HG03558 (cell line): ENCODE measurements around the gene ABLIM2.

Experiments
- ATAC-seq: cut with Tn5 transposase; IDR thresholded peaks from one replicate; pipeline ENCODE4 v1.9.1; 2021; ENCODE audit warnings: moderate number of reproducible peaks; ENCODE audit not compliant: unreplicated experiment; ENCODE audit errors: extremely low read depth

ABLIM2 gene

GRCh38 chr4:7974425-7974824 lies 184.2 kb downstream of the ABLIM2 start:
- ATAC-seq = no peak

- no peak for ATAC-seq
Measured at GRCh38 chr4:7973545-7973981, 185.1 kb downstream of the ABLIM2 start.

GRCh38 chr4:7971881-7972500 lies 186.6 kb downstream of the ABLIM2 start:
- ATAC-seq = no peak

- ATAC-seq = no peak
Measured at GRCh38 chr4:7971159-7971631, 187.4 kb downstream of the ABLIM2 start.

- no peak for ATAC-seq
Measured at GRCh38 chr4:7970361-7970946, 188.2 kb downstream of the ABLIM2 start.

GRCh38 chr4:7968262-7968896 lies 190.2 kb downstream of the ABLIM2 start:
- no peak for ATAC-seq

- ATAC-seq = no peak
Measured at GRCh38 chr4:7967501-7968261, 190.9 kb downstream of the ABLIM2 start.

GRCh38 chr4:7967063-7967440 lies 191.6 kb downstream of the ABLIM2 start:
- no peak for ATAC-seq

- no peak for ATAC-seq
Measured at GRCh38 chr4:7966281-7967062, 192.1 kb downstream of the ABLIM2 start.

- ATAC-seq = no peak
Measured at GRCh38 chr4:7964890-7965662, 193.5 kb downstream of the ABLIM2 start.

GRCh38 chr4:7964459-7964858 lies 194.2 kb downstream of the ABLIM2 start:
- ATAC-seq = no peak

- no peak for ATAC-seq
Measured at GRCh38 chr4:7963691-7964090, 194.9 kb downstream of the ABLIM2 start.

- no peak for ATAC-seq
Measured at GRCh38 chr4:7962609-7963508, 195.8 kb downstream of the ABLIM2 start.

GRCh38 chr4:7960790-7961655 lies 197.6 kb downstream of the ABLIM2 start:
- no peak for ATAC-seq

- ATAC-seq = no peak
Measured at GRCh38 chr4:7960017-7960789, 198.4 kb downstream of the ABLIM2 start.

GRCh38 chr4:7959078-7959477 lies 199.5 kb downstream of the ABLIM2 start:
- ATAC-seq = no peak
